HL-60/S4 treated with phorbol 12-myristate 13-acetate at 8.2 ng/mL for 4 days and 3 days (cell line): ENCODE results near the gene MRM3.
"Not testable (repeated sequence)": the region's sequence is repeated elsewhere in the genome, so short reads cannot be mapped to it uniquely, and the experiment has no call there.

Experiments
- in situ Hi-C: fragments of 300-500 bp; cut with MboI; formaldehyde crosslinking; loops from 2 replicates; pipeline ENCODE4 v1.15.0; 2022; ENCODE audit warnings: low sequenced_read_pairs

MRM3 gene

GRCh38 chr17:795276-795675 lies 13.1 kb downstream of the MRM3 start:
- in situ Hi-C loops, result no loop called here

GRCh38 chr17:795721-796120 lies 13.6 kb downstream of the MRM3 start:
- in situ Hi-C loops, result no loop called here

GRCh38 chr17:796609-797008 lies 14.5 kb downstream of the MRM3 start:
- in situ Hi-C loops, result no loop called here

GRCh38 chr17:797236-797840 lies 15.2 kb downstream of the MRM3 start:
- in situ Hi-C loops, result no loop called here

- in situ Hi-C loops, result no loop called here
Observed at GRCh38 chr17:798246-798645, 16.1 kb downstream of the MRM3 start.

GRCh38 chr17:799261-799660 lies 17.1 kb downstream of the MRM3 start:
- in situ Hi-C loops, result no loop called here

GRCh38 chr17:800446-801242 lies 18.5 kb downstream of the MRM3 start:
- in situ Hi-C loops, result no loop called here

GRCh38 chr17:801660-802059 lies 19.5 kb downstream of the MRM3 start:
- in situ Hi-C loops, result no loop called here

GRCh38 chr17:802481-802880 lies 20.3 kb downstream of the MRM3 start:
- in situ Hi-C loops, result no loop called here

- in situ Hi-C loops, result no loop called here
Observed at GRCh38 chr17:802901-803881, 21.0 kb downstream of the MRM3 start.

- in situ Hi-C loops, result no loop called here
Observed at GRCh38 chr17:804541-805435, 22.6 kb downstream of the MRM3 start.

- in situ Hi-C loops, result not testable (repeated sequence)
Observed at GRCh38 chr17:805886-806285, 23.7 kb downstream of the MRM3 start.

GRCh38 chr17:806346-806745 lies 24.2 kb downstream of the MRM3 start:
- in situ Hi-C loops, result no loop called here

- in situ Hi-C loops, result no loop called here
Observed at GRCh38 chr17:806781-807522, 24.8 kb downstream of the MRM3 start.

GRCh38 chr17:807523-808294 lies 25.6 kb downstream of the MRM3 start:
- in situ Hi-C loops, result no loop called here

- in situ Hi-C loops, result no loop called here
Observed at GRCh38 chr17:811051-811784, 29.1 kb downstream of the MRM3 start.

- in situ Hi-C loops, result no loop called here
Observed at GRCh38 chr17:812638-813204, 30.6 kb downstream of the MRM3 start.

- in situ Hi-C loops, result no loop called here
Observed at GRCh38 chr17:814371-814770, 32.2 kb downstream of the MRM3 start.
